NB4 (cell line): Measurements from ENCODE around the gene MYBL2.

Source experiments
- CTCF ChIP-seq: IDR thresholded peaks from one replicate; pipeline ENCODE4 v1.5.1; 2012; ENCODE audit warnings: low read depth, low read length
- MAX ChIP-seq: IDR thresholded peaks from 2 replicates; pipeline ENCODE4 v1.6.1; 2011; ENCODE audit warnings: low read depth, low read length
- POLR2A ChIP-seq: IDR thresholded peaks from 2 replicates; pipeline ENCODE4 v1.6.1; 2011; ENCODE audit warnings: mild to moderate bottlenecking; ENCODE audit not compliant: insufficient read length; ENCODE audit errors: extremely low read depth

- TF ChIP-seq POLR2A: no peak
- TF ChIP-seq CTCF: no peak
- no peak for TF ChIP-seq MAX
These were observed 77.3 kb downstream of the MYBL2 start for GRCh38 chr20:43744151-43744611.
